GM12891 (cell line): ENCODE measurements around the gene PRRT3.

Experiments
- POLR2A ChIP-seq: IDR thresholded peaks from 2 replicates; pipeline ENCODE4 v1.6.1; 2011; ENCODE audit warnings: low read depth, low read length, control low read depth
- POLR2AphosphoS5 ChIP-seq: IDR thresholded peaks from 2 replicates; pipeline ENCODE4 v1.6.1; 2011; ENCODE audit warnings: low read depth, low read length, control low read depth
- TAF1 ChIP-seq: IDR thresholded peaks from 2 replicates; pipeline ENCODE4 v1.6.1; 2011; ENCODE audit warnings: low read depth, low read length, control low read depth

- no peak for TF ChIP-seq TAF1
- no peak for TF ChIP-seq POLR2A
- TF ChIP-seq POLR2AphosphoS5, result no peak
These were observed 28.0 kb upstream of the PRRT3 start for GRCh38 chr3:9980251-9980650.
